Gastroesophageal sphincter (tissue), 4 donors: ENCODE data around the gene MAPKBP1. TPM values are rescaled to one million over a fixed set of nuclear protein-coding genes. Genes with fewer than 3 reads are reported as not detected.

Experiments used
- ATAC-seq: fragments of 150-250 bp; one replicate; pipeline ENCODE4 v1.9.1; 2016; ENCODE audit warnings: mild to moderate bottlenecking, moderate library complexity
- H3K27ac ChIP-seq, 4 donors: fragments of 200-600 bp; sonication (generic) in 3 of 4; 1 replicate in 3 of 4; 2 replicates in 1 of 4; pipeline ENCODE4 v1.5.1; 2016 to 2019
- H3K27me3 ChIP-seq: fragments of 200-600 bp; sonication (generic); one replicate; pipeline ENCODE4 v1.5.1; 2019
- H3K36me3 ChIP-seq, 2 donors: fragments of 200-600 bp; sonication (generic); one replicate each; pipeline ENCODE4 v1.5.1; 2019; ENCODE audit warnings: control low read depth in 1 of 2
- H3K4me1 ChIP-seq, 3 donors: fragments of 200-600 bp; sonication (generic); 1 replicate in 2 of 3; 2 replicates in 1 of 3; pipeline ENCODE4 v1.5.1; 2016 to 2019; ENCODE audit warnings: control low read depth in 2 of 3
- H3K4me3 ChIP-seq, 2 donors: fragments of 200-600 bp; sonication (generic); one replicate each; pipeline ENCODE4 v1.5.1; 2019; ENCODE audit warnings: mild to moderate bottlenecking in 1 of 2, moderate library complexity in 1 of 2
- H3K9me3 ChIP-seq, 3 donors: fragments of 200-600 bp; sonication (generic); one replicate each; pipeline ENCODE4 v1.5.1; 2017 to 2019; ENCODE audit warnings: control low read depth in 2 of 3
- CTCF ChIP-seq, 4 experiments: fragments of 200-600 bp in 2 of 4; fragments of 450-650 bp in 2 of 4; sonication (generic) in 1 of 4; IDR thresholded peaks; one replicate each; pipeline ENCODE4 v1.5.1; 2017 to 2019; ENCODE audit warnings: antibody characterized with exemption in 4 of 4, mild to moderate bottlenecking in 2 of 4, moderate library complexity in 2 of 4
- EP300 ChIP-seq: sonication (generic); formaldehyde crosslinking; IDR thresholded peaks from one replicate; pipeline ENCODE4 v1.6.1; 2017; ENCODE audit warnings: antibody characterized with exemption, mild to moderate bottlenecking
- POLR2A ChIP-seq, 2 donors: fragments of 450-650 bp; IDR thresholded peaks; one replicate each; pipeline ENCODE4 v1.6.1; 2017; ENCODE audit warnings: antibody characterized with exemption in 2 of 2, mild to moderate bottlenecking in 2 of 2, moderate library complexity in 1 of 2
- POLR2AphosphoS5 ChIP-seq: sonication (generic); formaldehyde crosslinking; IDR thresholded peaks from one replicate; pipeline ENCODE4 v1.6.1; 2017; ENCODE audit warnings: antibody characterized with exemption
- WGBS, 2 donors: methylation state at CpG; one replicate each; pipeline ENCODE4 v1.1.5; 2018; ENCODE audit warnings: low coverage in 1 of 2; 5-methylcytosine and 5-hydroxymethylcytosine counted together
- total RNA-seq, 4 donors: library from RNA; depleted of rRNA; stranded (reverse); fragments of >200 nt; gene quantifications; one replicate each; pipeline ENCODE4 v1.1.0, GENCODE V29; 2016

The MAPKBP1 gene
- total RNA-seq, 4 donors from 2014 or later, result 25.1 to 48.9 (median 30.6) TPM

GRCh38 chr15:41844814-41845213 is 70.5 kb downstream of the MAPKBP1 start:
- H3K27ac ChIP-seq, result no peak overlapping the region
- no peaks in the 10 kb centered on the region for H3K9me3 ChIP-seq
- H3K27me3 ChIP-seq, result no peaks in the 10 kb centered on the region
- H3K36me3 ChIP-seq, result peaks cover 0 to 91% of the 10 kb centered on the region in 2 donors
- no peak overlapping the region for H3K4me3 ChIP-seq
- H3K4me1 ChIP-seq, result no peaks in the 10 kb centered on the region
- no peak for TF ChIP-seq POLR2A (IDR thresholded peaks at IDR 0.05)
- no peak for TF ChIP-seq CTCF (IDR thresholded peaks at IDR 0.05)
- TF ChIP-seq POLR2AphosphoS5, result no peak
- TF ChIP-seq EP300, result no peak
- 83% methylated on average over 6 of the region's 12 CpGs; no CpG with 5 or more reads in 1 of the 2 donors for WGBS, 2 donors
- ATAC-seq, result no peak

GRCh38 chr15:41847206-41847605 is 72.9 kb downstream of the MAPKBP1 start:
- no peak for ATAC-seq
- TF ChIP-seq CTCF (IDR thresholded peaks at IDR 0.05), result no peak
- no peak for TF ChIP-seq POLR2AphosphoS5
- TF ChIP-seq POLR2A (IDR thresholded peaks at IDR 0.05), result no peak
- no peak for TF ChIP-seq EP300
- Histone ChIP-seq H3K4me1 (no peaks in the 10 kb centered on the region), H3K36me3 (peaks cover 0 to 68% of the 10 kb centered on the region in 2 donors), H3K27me3 (peaks cover 14% of the 10 kb centered on the region), H3K27ac (no peak overlapping the region), H3K9me3 (no peaks in the 10 kb centered on the region), H3K4me3 (no peak overlapping the region)
- WGBS, 2 donors, result 68 to 82% methylated on average over 6 to 11 of the region's 14 CpGs

- WGBS, 2 donors, result 90% methylated on average over 2 of the region's 9 CpGs; no CpG with 5 or more reads in 1 of the 2 donors
- no peak overlapping the region for H3K27ac ChIP-seq
- no peak for ATAC-seq
- H3K4me1 ChIP-seq, result no peaks in the 10 kb centered on the region
- peaks cover 0 to 62% of the 10 kb centered on the region in 2 donors for H3K36me3 ChIP-seq
- no peak overlapping the region for H3K4me3 ChIP-seq
- TF ChIP-seq POLR2A (IDR thresholded peaks at IDR 0.05) (no peak), POLR2AphosphoS5 (no peak), EP300 (no peak), CTCF (IDR thresholded peaks at IDR 0.05) (no peak)
- H3K9me3 ChIP-seq, result no peaks in the 10 kb centered on the region
- H3K27me3 ChIP-seq, result peaks cover 22% of the 10 kb centered on the region
Measured at GRCh38 chr15:41847981-41848380, 73.7 kb downstream of the MAPKBP1 start.

- 80 to 100% methylated on average over 1 to 2 of the region's 10 CpGs for WGBS, 2 donors
- no peak overlapping the region for H3K27ac ChIP-seq
- H3K9me3 ChIP-seq, result no peaks in the 10 kb centered on the region
- H3K27me3 ChIP-seq, result peaks cover 28% of the 10 kb centered on the region
- no peak for ATAC-seq
- no peak overlapping the region for H3K4me3 ChIP-seq
- peaks cover 0 to 55% of the 10 kb centered on the region in 2 donors for H3K36me3 ChIP-seq
- no peaks in the 10 kb centered on the region for H3K4me1 ChIP-seq
- TF ChIP-seq EP300, result no peak
- no peak for TF ChIP-seq CTCF (IDR thresholded peaks at IDR 0.05)
- no peak for TF ChIP-seq POLR2AphosphoS5
- no peak for TF ChIP-seq POLR2A (IDR thresholded peaks at IDR 0.05)
Measured at GRCh38 chr15:41848631-41849030, 74.3 kb downstream of the MAPKBP1 start.

GRCh38 chr15:41849204-41849603 is 74.9 kb downstream of the MAPKBP1 start:
- H3K27ac ChIP-seq, result no peak overlapping the region
- TF ChIP-seq CTCF (IDR thresholded peaks at IDR 0.05) (no peak), POLR2AphosphoS5 (no peak), EP300 (no peak), POLR2A (IDR thresholded peaks at IDR 0.05) (no peak)
- no peak overlapping the region for H3K4me3 ChIP-seq
- WGBS, 2 donors, result 71 to 79% methylated on average over 4 to 6 of the region's 6 CpGs
- peaks cover 34% of the 10 kb centered on the region for H3K27me3 ChIP-seq
- H3K4me1 ChIP-seq, result no peaks in the 10 kb centered on the region
- no peaks in the 10 kb centered on the region for H3K9me3 ChIP-seq
- peaks cover 0 to 49% of the 10 kb centered on the region in 2 donors for H3K36me3 ChIP-seq
- ATAC-seq, result no peak
